Panc1 (cell line): ENCODE results near the gene TMEM132C. TPM values are rescaled to one million over a fixed set of nuclear protein-coding genes. Genes with fewer than 3 reads are reported as not detected.

Source experiments
- ATAC-seq: fragments of 200-7000 bp; cut with Tn5 transposase; 2 replicates; pipeline ENCODE4 v1.9.1; 2020; ENCODE audit warnings: mild to moderate bottlenecking, moderate library complexity
- BruUV-seq: library from RNA; stranded (reverse); fragments of 400-500 nt; replicated peaks from 2 replicates; lab custom pipeline; 2021; lab: Mats Ljungman, UMichigan
- CTCF ChIA-PET: fragments of 300-600 bp; sonication (Branson Sonifier 250); formaldehyde crosslinking; loops from one replicate; lab custom pipeline; 2022; ENCODE audit warnings: antibody characterized with exemption; lab: Charles Lee
- POLR2A ChIA-PET: fragments of 300-600 bp; sonication (Branson Sonifier 250); formaldehyde crosslinking; loops from one replicate; lab custom pipeline; 2022; ENCODE audit warnings: antibody characterized with exemption; lab: Charles Lee
- DNase-seq: peaks from one replicate; pipeline ENCODE4 v3.0.0-alpha.2; 2010; ENCODE audit warnings: low read depth, low spot score
- H3K27ac ChIP-seq: 2 replicates; pipeline ENCODE4 v1.5.1; 2011; ENCODE audit warnings: mild to moderate bottlenecking, low read length, inconsistent platforms
- H3K27me3 ChIP-seq: fragments of 200-500 bp; sonication (Bioruptor generic); 2 replicates; pipeline ENCODE4 v1.6.0; 2014; ENCODE audit warnings: low read length, inconsistent platforms; ENCODE audit not compliant: control insufficient read depth, insufficient read depth
- H3K36me3 ChIP-seq: fragments of 200-500 bp; sonication (Bioruptor generic); 2 replicates; pipeline ENCODE4 v1.5.1; 2014; ENCODE audit warnings: inconsistent platforms, mild to moderate bottlenecking, low read length, moderate library complexity; ENCODE audit not compliant: control insufficient read depth, insufficient read depth
- H3K4me1 ChIP-seq: 2 replicates; pipeline ENCODE4 v1.5.1; 2011; ENCODE audit warnings: inconsistent platforms, mild to moderate bottlenecking, low read length, moderate library complexity; ENCODE audit not compliant: control insufficient read depth, insufficient read depth
- H3K4me3 ChIP-seq, 2 experiments: 2 replicates each; pipeline ENCODE4 v1.5.1; 2011 to 2012; ENCODE audit warnings: low read depth in 2 of 2, low read length in 2 of 2, mild to moderate bottlenecking in 2 of 2, inconsistent platforms in 1 of 2, moderate library complexity in 1 of 2
- H3K9me3 ChIP-seq: fragments of 200-500 bp; sonication (Bioruptor generic); 2 replicates; pipeline ENCODE4 v1.5.1; 2014; ENCODE audit warnings: low read depth, mild to moderate bottlenecking, inconsistent platforms, low read length, moderate library complexity; ENCODE audit not compliant: control insufficient read depth, insufficient read depth
- POLR2AphosphoS5 ChIP-seq: IDR thresholded peaks from 2 replicates; pipeline ENCODE4 v1.6.1; 2012; ENCODE audit warnings: mild to moderate bottlenecking, low read depth, low read length, moderate library complexity
- SIN3A ChIP-seq: IDR thresholded peaks from 2 replicates; pipeline ENCODE4 v1.6.1; 2012; ENCODE audit warnings: low read depth, mild to moderate bottlenecking, low read length, moderate library complexity, borderline replicate concordance; ENCODE audit not compliant: insufficient read depth
- TCF7L2 ChIP-seq: IDR thresholded peaks from 2 replicates; pipeline ENCODE4 v1.6.1; 2011; ENCODE audit warnings: mild to moderate bottlenecking, low read depth, low read length, inconsistent platforms
- in situ Hi-C: cut with HindIII; loops from 2 replicates; pipeline ENCODE4 v1.10.0; 2016; ENCODE audit warnings: low sequenced_read_pairs, low pct_unique_long_range_greater_than_20kb
- intact Hi-C: fragments of 100-400 bp; cut with micrococcal nuclease; formaldehyde crosslinking; loops from one replicate; pipeline ENCODE4 v1.10.0; 2022; ENCODE audit not compliant: unreplicated experiment
- total RNA-seq: library from RNA; stranded (reverse); gene quantifications from one replicate; pipeline ENCODE4 v1.2.1, GENCODE V29; 2021; ENCODE audit not compliant: unreplicated experiment
- TF ChIP-seq, protein P1 (sequence below): fragments of 450-650 bp; IDR thresholded peaks from 2 replicates; pipeline ENCODE4 v1.5.1; 2017; ENCODE audit warnings: mild to moderate bottlenecking
- TF ChIP-seq, protein P2 (sequence below), 2 experiments: IDR thresholded peaks; 2 replicates each; pipeline ENCODE4 v1.6.1; 2011 to 2012; ENCODE audit warnings: low read depth in 2 of 2, control low read depth in 1 of 2, low read length in 1 of 2, mild to moderate bottlenecking in 1 of 2, moderate library complexity in 1 of 2; ENCODE audit not compliant: insufficient read depth in 1 of 2

The TMEM132C gene
- total RNA-seq, 1 experiment from 2014 or later = not detected

DNA sequence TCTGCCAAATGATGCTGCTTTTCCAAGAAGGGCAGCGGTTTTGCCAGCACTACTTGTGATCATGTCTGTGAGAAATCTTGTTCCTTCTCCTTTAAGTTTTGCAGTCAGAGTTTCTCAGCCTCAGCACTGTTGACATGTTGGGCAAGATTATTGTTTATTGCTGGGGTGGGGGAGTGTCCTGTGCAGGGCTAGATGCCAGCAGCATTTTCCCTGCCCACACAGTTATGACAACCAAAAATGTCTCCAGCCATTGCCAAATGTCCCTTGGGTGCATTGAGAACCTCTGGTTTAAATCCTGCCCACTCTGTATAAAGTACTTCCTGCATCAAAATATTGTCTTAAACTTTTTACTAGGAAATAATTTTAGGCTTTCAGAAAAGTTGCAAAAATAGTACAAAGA lies 20.0 kb downstream of the TMEM132C start:
- no peak overlapping the region for H3K4me3 ChIP-seq
- ChIA-PET POLR2A (no interaction called here), CTCF (no interaction called here)
- BruUV-seq = no TSS peak
- no peaks in the 10 kb centered on the region for H3K4me1 ChIP-seq
- H3K27ac ChIP-seq = no peak overlapping the region
- intact Hi-C loops = no loop called here
- TF ChIP-seq POLR2AphosphoS5 = no peak
- ATAC-seq (no peak), DNase-seq (no peak)
- in situ Hi-C loops = no loop called here
- H3K36me3 ChIP-seq = no peaks in the 10 kb centered on the region
- H3K9me3 ChIP-seq = no peaks in the 10 kb centered on the region
- no peaks in the 10 kb centered on the region; the same call in 1 of the 2 replicates for H3K27me3 ChIP-seq

DNA sequence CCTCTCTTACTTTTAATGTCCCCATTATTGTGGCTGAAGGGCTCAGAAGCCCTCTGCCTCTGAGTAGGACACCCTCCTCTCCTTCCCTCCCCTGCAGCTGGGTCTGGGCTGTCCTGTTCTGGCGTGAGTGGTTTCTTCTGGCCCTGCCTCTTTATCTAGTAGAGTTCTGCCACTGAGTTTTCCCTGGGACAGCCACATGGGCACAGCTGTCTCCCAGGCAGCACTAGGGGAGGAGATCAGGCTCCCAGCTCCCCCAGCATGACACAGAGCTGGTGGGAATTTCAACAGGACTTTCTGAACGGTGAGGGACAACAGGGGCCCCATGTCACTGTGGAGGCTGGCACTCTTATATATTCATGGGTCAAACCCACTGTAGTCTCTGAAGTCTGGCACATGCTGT lies 21.4 kb downstream of the TMEM132C start:
- DNase-seq (no peak), ATAC-seq (no peak)
- intact Hi-C loops (no loop called here), in situ Hi-C loops (no loop called here)
- Histone ChIP-seq H3K9me3 (no peaks in the 10 kb centered on the region), H3K27ac (no peak overlapping the region), H3K4me1 (no peaks in the 10 kb centered on the region), H3K36me3 (no peaks in the 10 kb centered on the region), H3K27me3 (no peaks in the 10 kb centered on the region; the same call in 1 of the 2 replicates), H3K4me3 (no peak overlapping the region)
- TF ChIP-seq TCF7L2 (no peak), SIN3A (no peak), POLR2AphosphoS5 (no peak)
- TF ChIP-seq, protein P1, sequence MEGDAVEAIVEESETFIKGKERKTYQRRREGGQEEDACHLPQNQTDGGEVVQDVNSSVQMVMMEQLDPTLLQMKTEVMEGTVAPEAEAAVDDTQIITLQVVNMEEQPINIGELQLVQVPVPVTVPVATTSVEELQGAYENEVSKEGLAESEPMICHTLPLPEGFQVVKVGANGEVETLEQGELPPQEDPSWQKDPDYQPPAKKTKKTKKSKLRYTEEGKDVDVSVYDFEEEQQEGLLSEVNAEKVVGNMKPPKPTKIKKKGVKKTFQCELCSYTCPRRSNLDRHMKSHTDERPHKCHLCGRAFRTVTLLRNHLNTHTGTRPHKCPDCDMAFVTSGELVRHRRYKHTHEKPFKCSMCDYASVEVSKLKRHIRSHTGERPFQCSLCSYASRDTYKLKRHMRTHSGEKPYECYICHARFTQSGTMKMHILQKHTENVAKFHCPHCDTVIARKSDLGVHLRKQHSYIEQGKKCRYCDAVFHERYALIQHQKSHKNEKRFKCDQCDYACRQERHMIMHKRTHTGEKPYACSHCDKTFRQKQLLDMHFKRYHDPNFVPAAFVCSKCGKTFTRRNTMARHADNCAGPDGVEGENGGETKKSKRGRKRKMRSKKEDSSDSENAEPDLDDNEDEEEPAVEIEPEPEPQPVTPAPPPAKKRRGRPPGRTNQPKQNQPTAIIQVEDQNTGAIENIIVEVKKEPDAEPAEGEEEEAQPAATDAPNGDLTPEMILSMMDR = no peak
- TF ChIP-seq, protein P2, sequence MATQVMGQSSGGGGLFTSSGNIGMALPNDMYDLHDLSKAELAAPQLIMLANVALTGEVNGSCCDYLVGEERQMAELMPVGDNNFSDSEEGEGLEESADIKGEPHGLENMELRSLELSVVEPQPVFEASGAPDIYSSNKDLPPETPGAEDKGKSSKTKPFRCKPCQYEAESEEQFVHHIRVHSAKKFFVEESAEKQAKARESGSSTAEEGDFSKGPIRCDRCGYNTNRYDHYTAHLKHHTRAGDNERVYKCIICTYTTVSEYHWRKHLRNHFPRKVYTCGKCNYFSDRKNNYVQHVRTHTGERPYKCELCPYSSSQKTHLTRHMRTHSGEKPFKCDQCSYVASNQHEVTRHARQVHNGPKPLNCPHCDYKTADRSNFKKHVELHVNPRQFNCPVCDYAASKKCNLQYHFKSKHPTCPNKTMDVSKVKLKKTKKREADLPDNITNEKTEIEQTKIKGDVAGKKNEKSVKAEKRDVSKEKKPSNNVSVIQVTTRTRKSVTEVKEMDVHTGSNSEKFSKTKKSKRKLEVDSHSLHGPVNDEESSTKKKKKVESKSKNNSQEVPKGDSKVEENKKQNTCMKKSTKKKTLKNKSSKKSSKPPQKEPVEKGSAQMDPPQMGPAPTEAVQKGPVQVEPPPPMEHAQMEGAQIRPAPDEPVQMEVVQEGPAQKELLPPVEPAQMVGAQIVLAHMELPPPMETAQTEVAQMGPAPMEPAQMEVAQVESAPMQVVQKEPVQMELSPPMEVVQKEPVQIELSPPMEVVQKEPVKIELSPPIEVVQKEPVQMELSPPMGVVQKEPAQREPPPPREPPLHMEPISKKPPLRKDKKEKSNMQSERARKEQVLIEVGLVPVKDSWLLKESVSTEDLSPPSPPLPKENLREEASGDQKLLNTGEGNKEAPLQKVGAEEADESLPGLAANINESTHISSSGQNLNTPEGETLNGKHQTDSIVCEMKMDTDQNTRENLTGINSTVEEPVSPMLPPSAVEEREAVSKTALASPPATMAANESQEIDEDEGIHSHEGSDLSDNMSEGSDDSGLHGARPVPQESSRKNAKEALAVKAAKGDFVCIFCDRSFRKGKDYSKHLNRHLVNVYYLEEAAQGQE (IDR thresholded peaks at IDR 0.05; ENCODE audit: insufficient read depth in 1 of 2, low read depth in 2 of 2, low read length in 1 of 2) = no peak
- ChIA-PET CTCF (no interaction called here), POLR2A (no interaction called here)
- no TSS peak for BruUV-seq

DNA sequence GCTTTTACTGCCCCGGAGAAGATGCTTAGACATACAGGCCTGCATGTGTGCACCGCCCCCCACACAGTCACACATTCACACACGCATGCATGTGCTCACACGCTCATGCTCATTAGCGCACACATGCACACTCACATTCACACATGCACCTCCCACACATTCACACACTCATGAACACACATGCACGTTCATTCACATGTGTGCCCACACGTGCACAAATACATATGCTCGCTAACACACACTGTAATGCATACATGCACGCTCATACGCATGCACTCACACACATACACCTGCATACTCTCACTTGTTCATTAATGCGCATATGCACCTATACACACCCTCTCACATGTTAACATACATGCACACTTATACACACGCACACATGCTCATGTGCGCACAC lies 21.9 kb downstream of the TMEM132C start:
- Histone ChIP-seq H3K9me3 (no peaks in the 10 kb centered on the region), H3K4me1 (no peaks in the 10 kb centered on the region), H3K27ac (no peak overlapping the region), H3K4me3 (no peak overlapping the region), H3K27me3 (no peaks in the 10 kb centered on the region; the same call in 1 of the 2 replicates), H3K36me3 (no peaks in the 10 kb centered on the region)
- TF ChIP-seq SIN3A = no peak
- TF ChIP-seq POLR2AphosphoS5 = no peak
- TF ChIP-seq TCF7L2 = no peak
- TF ChIP-seq, protein P1 = no peak
- TF ChIP-seq, protein P2 (IDR thresholded peaks at IDR 0.05; ENCODE audit: insufficient read depth in 1 of 2, low read depth in 2 of 2, low read length in 1 of 2) = no peak
- in situ Hi-C loops = no loop called here
- no peak for DNase-seq
- ATAC-seq = no peak
- intact Hi-C loops = no loop called here
- CTCF ChIA-PET = no interaction called here
- no TSS peak for BruUV-seq
- POLR2A ChIA-PET = no interaction called here
